H1 (cell line): ENCODE measurements around the gene GASK1B. TPM values are rescaled to one million over a fixed set of nuclear protein-coding genes. Genes with fewer than 3 reads are reported as not detected.

ENCODE experiments used
- CTCF ChIA-PET: fragments of 300-600 bp; sonication (Branson Sonifier 250); formaldehyde crosslinking; loops from one replicate; lab custom pipeline; 2021; ENCODE audit not compliant: partially characterized antibody; lab: Charles Lee
- POLR2A ChIA-PET: fragments of 300-600 bp; sonication (Branson Sonifier 250); formaldehyde crosslinking; loops from one replicate; lab custom pipeline; 2021; ENCODE audit warnings: inconsistent platforms; ENCODE audit not compliant: partially characterized antibody; lab: Charles Lee
- DNase-seq, 2 experiments: peaks; one replicate each; pipeline versions ENCODE4 v3.0.0 to v3.0.0-alpha.2; 2010 to 2022; ENCODE audit warnings: low spot score in 2 of 2, low read depth in 1 of 2, mixed read lengths in 1 of 2
- FAIRE-seq: peaks from 2 replicates; lab custom pipeline; 2011; peaks lifted over from hg19 to GRCh38; lab: Jason Lieb, UNC
- H2AFZ ChIP-seq: 2 replicates; pipeline ENCODE4 v1.8.1; 2012; ENCODE audit warnings: low read length, inconsistent platforms
- H2AK5ac ChIP-seq: 2 replicates; pipeline ENCODE4 v1.6.1; 2013; ENCODE audit warnings: low read depth, low read length
- H2BK120ac ChIP-seq: replicated peaks from 2 replicates; pipeline ENCODE3; 2013; ENCODE audit warnings: low read depth, low read length, inconsistent platforms
- H2BK12ac ChIP-seq: 2 replicates; pipeline ENCODE4 v1.6.1; 2013; ENCODE audit warnings: low read depth, low read length
- H2BK15ac ChIP-seq: 2 replicates; pipeline ENCODE4 v1.6.1; 2013; ENCODE audit warnings: low read length
- H2BK20ac ChIP-seq: 2 replicates; pipeline ENCODE4 v1.6.1; 2013; ENCODE audit warnings: low read length
- H2BK5ac ChIP-seq: 2 replicates; pipeline ENCODE4 v1.6.1; 2013; ENCODE audit warnings: low read depth, low read length
- H3K14ac ChIP-seq: 2 replicates; pipeline ENCODE4 v1.6.1; 2013; ENCODE audit warnings: inconsistent platforms; ENCODE audit not compliant: insufficient read length
- H3K18ac ChIP-seq: 2 replicates; pipeline ENCODE4 v1.6.1; 2013; ENCODE audit warnings: low read length; ENCODE audit errors: extremely low read depth
- H3K23ac ChIP-seq: 2 replicates; pipeline ENCODE4 v1.6.1; 2013; ENCODE audit warnings: inconsistent platforms; ENCODE audit not compliant: insufficient read length
- H3K23me2 ChIP-seq: 2 replicates; pipeline ENCODE4 v1.6.1; 2013; ENCODE audit warnings: low read depth, low read length
- H3K27ac ChIP-seq: 2 replicates; pipeline ENCODE4 v1.6.1; 2011; ENCODE audit warnings: low read depth, low read length, inconsistent platforms
- H3K27me3 ChIP-seq, 4 experiments: replicated peaks in 1 of 4; 1 replicate in 1 of 4; 2 replicates in 3 of 4; pipeline versions ENCODE4 v1.6.1 to v1.8.1; 2011 to 2013; ENCODE audit warnings: low read length in 3 of 4, mild to moderate bottlenecking in 3 of 4, inconsistent platforms in 2 of 4, mixed read lengths in 2 of 4, moderate library complexity in 1 of 4; ENCODE audit not compliant: control insufficient read depth in 3 of 4, insufficient read depth in 3 of 4; ENCODE audit errors: extremely low read depth in 1 of 4
- H3K36me3 ChIP-seq, 4 experiments: 2 replicates each; pipeline versions ENCODE4 v1.6.1 to v1.8.1; 2011 to 2013; ENCODE audit warnings: mild to moderate bottlenecking in 4 of 4, low read length in 3 of 4, moderate library complexity in 2 of 4, control low read depth in 1 of 4, inconsistent platforms in 1 of 4; ENCODE audit not compliant: insufficient read depth in 4 of 4, control insufficient read depth in 2 of 4
- H3K4ac ChIP-seq: replicated peaks from 2 replicates; pipeline ENCODE3; 2013; ENCODE audit warnings: low read length, low read depth, mixed read lengths, inconsistent platforms; ENCODE audit not compliant: insufficient read length
- H3K4me1 ChIP-seq, 4 experiments: replicated peaks in 1 of 4; 1 replicate in 1 of 4; 2 replicates in 3 of 4; pipeline versions ENCODE4 v1.6.1 to v1.8.1; 2011 to 2013; ENCODE audit warnings: low read length in 3 of 4, inconsistent platforms in 2 of 4, mixed read lengths in 1 of 4; ENCODE audit not compliant: insufficient read depth in 4 of 4, control insufficient read depth in 3 of 4
- H3K4me2 ChIP-seq, 2 experiments: 2 replicates each; pipeline versions ENCODE4 v1.6.1 to v1.8.1; 2011 to 2013; ENCODE audit warnings: low read depth in 2 of 2, low read length in 2 of 2, control low read depth in 1 of 2, inconsistent platforms in 1 of 2, mild to moderate bottlenecking in 1 of 2; ENCODE audit not compliant: insufficient read depth in 1 of 2
- H3K4me3 ChIP-seq, 4 experiments: fragments of 200-600, 300-600 bp in 1 of 4; sonication (generic), shearing (Covaris generic), sonication (Bioruptor Twin) in 1 of 4; 2 replicates each; pipeline versions ENCODE4 v1.5.1 to v1.8.1; 2011 to 2016; ENCODE audit warnings: low read length in 4 of 4, low read depth in 3 of 4, control low read depth in 2 of 4, inconsistent platforms in 2 of 4, mild to moderate bottlenecking in 2 of 4, mixed read lengths in 1 of 4, moderate library complexity in 1 of 4; ENCODE audit not compliant: insufficient read depth in 2 of 4; ENCODE audit errors: extremely low read depth in 1 of 4
- H3K56ac ChIP-seq: replicated peaks from 2 replicates; pipeline ENCODE3; 2013; ENCODE audit warnings: low read depth, mild to moderate bottlenecking, mixed read lengths, low read length, inconsistent platforms; ENCODE audit not compliant: insufficient read length
- H3K79me1 ChIP-seq: 2 replicates; pipeline ENCODE4 v1.6.1; 2013; ENCODE audit warnings: low read depth, low read length, control low read depth
- H3K79me2 ChIP-seq, 2 experiments: 2 replicates each; pipeline versions ENCODE4 v1.6.1 to v1.8.1; 2012 to 2013; ENCODE audit warnings: low read length in 2 of 2, mild to moderate bottlenecking in 2 of 2, inconsistent platforms in 1 of 2; ENCODE audit not compliant: insufficient read depth in 2 of 2, control insufficient read depth in 1 of 2
- H3K9ac ChIP-seq, 4 experiments: replicated peaks in 1 of 4; 1 replicate in 1 of 4; 2 replicates in 3 of 4; pipeline versions ENCODE4 v1.6.1 to v1.8.1; 2011 to 2013; ENCODE audit warnings: low read depth in 3 of 4, low read length in 3 of 4, control low read depth in 2 of 4, mild to moderate bottlenecking in 2 of 4, moderate library complexity in 2 of 4, inconsistent platforms in 1 of 4; ENCODE audit errors: extremely low read depth in 1 of 4
- H3K9me3 ChIP-seq, 2 experiments: 2 replicates each; pipeline versions ENCODE4 v1.6.1 to v1.8.1; 2012 to 2013; ENCODE audit warnings: mild to moderate bottlenecking in 2 of 2, moderate library complexity in 2 of 2, control low read depth in 1 of 2, inconsistent platforms in 1 of 2, low read depth in 1 of 2, low read length in 1 of 2, mixed read lengths in 1 of 2; ENCODE audit not compliant: insufficient read depth in 2 of 2
- H4K20me1 ChIP-seq, 2 experiments: replicated peaks in 1 of 2; 2 replicates each; pipeline versions ENCODE3 to v1.8.1; 2011 to 2013; ENCODE audit warnings: inconsistent platforms in 2 of 2, low read length in 2 of 2, mild to moderate bottlenecking in 1 of 2; ENCODE audit not compliant: insufficient read depth in 2 of 2, control insufficient read depth in 1 of 2
- H4K5ac ChIP-seq: 2 replicates; pipeline ENCODE4 v1.6.1; 2013; ENCODE audit warnings: low read length, low read depth, mixed read lengths, inconsistent platforms; ENCODE audit not compliant: insufficient read length
- H4K8ac ChIP-seq: 2 replicates; pipeline ENCODE4 v1.8.0; 2013; ENCODE audit warnings: mild to moderate bottlenecking, moderate library complexity, low read length, inconsistent platforms; ENCODE audit not compliant: insufficient read depth; ENCODE audit errors: extremely low read depth
- H4K91ac ChIP-seq: replicated peaks from 2 replicates; pipeline ENCODE3; 2013; ENCODE audit warnings: low read length, mixed read lengths, inconsistent platforms; ENCODE audit not compliant: insufficient read length
- EGR1 ChIP-seq: IDR thresholded peaks from 2 replicates; pipeline ENCODE4 v1.6.1; 2011; ENCODE audit warnings: low read depth, low read length, borderline replicate concordance
- HDAC6 ChIP-seq: IDR thresholded peaks from one replicate; pipeline ENCODE4 v1.7.1; 2012; ENCODE audit warnings: low read depth, mild to moderate bottlenecking, inconsistent platforms, low read length, moderate library complexity
- KDM5A ChIP-seq: fragments of 200-600 bp; IDR thresholded peaks from 2 replicates; pipeline ENCODE4 v1.7.1; 2012; ENCODE audit warnings: mild to moderate bottlenecking, low read length, inconsistent platforms, mixed read lengths
- RXRA ChIP-seq: IDR thresholded peaks from 2 replicates; pipeline ENCODE4 v1.6.1; 2011; ENCODE audit warnings: low read depth, mild to moderate bottlenecking, low read length, moderate library complexity; ENCODE audit not compliant: insufficient read depth
- SRF ChIP-seq: IDR thresholded peaks from 2 replicates; pipeline ENCODE4 v1.6.1; 2011; ENCODE audit warnings: mild to moderate bottlenecking, low read depth, low read length, moderate library complexity
- SUZ12 ChIP-seq: fragments of 200-600 bp; sonication (generic); IDR thresholded peaks from 2 replicates; pipeline ENCODE4 v1.6.1; 2012; ENCODE audit warnings: mild to moderate bottlenecking, inconsistent platforms, low read length, moderate library complexity, mixed read lengths
- TCF12 ChIP-seq: IDR thresholded peaks from 2 replicates; pipeline ENCODE4 v1.6.1; 2011; ENCODE audit warnings: low read depth, mild to moderate bottlenecking, low read length
- WGBS, 2 experiments: shearing (Covaris generic) in 1 of 2; methylation state at CpG; one replicate each; pipeline versions ENCODE4 v1.1.6 to v1.1.7; 2013 to 2015; ENCODE audit warnings: low lambda C conversion rate in 2 of 2, mixed read lengths in 2 of 2, inconsistent platforms in 1 of 2, low coverage in 1 of 2, missing lambda C conversion rate in 1 of 2; ENCODE audit not compliant: insufficient replicate concordance in 2 of 2, insufficient coverage in 1 of 2, insufficient read length in 1 of 2; ENCODE audit errors: extremely low coverage in 1 of 2, missing lambda C conversion rate in 1 of 2; 5-methylcytosine and 5-hydroxymethylcytosine counted together
- polyA plus RNA-seq, 7 experiments: library from polyadenylated mRNA; depleted of rRNA in 3 of 7; stranded (reverse) in 5 of 7; unstranded in 2 of 7; fragments of >200 nt in 5 of 7; fragments of 200-250 nt in 2 of 7; gene quantifications; 1 replicate in 5 of 7; 2 replicates in 1 of 7; 4 replicates in 1 of 7; pipeline versions ENCODE4 v1.2.1 to v1.2.3, GENCODE V29; 2011 to 2013; ENCODE audit warnings: missing spikeins in 2 of 7, mixed read lengths in 2 of 7
- total RNA-seq: library from RNA; stranded (reverse); fragmentation: NEBNext Ultra II Directional; extraction: Animal tissue kit (Norgen Biotek cat#: 25700); gene quantifications from 2 replicates; pipeline ENCODE4 v1.2.1, GENCODE V29; 2021

The GASK1B gene
- total and polyA plus RNA-seq, 2 of the 8 experiments (the other 6 are each of a cell fraction or from before 2014, with no cell fraction given), result not detected

DNA sequence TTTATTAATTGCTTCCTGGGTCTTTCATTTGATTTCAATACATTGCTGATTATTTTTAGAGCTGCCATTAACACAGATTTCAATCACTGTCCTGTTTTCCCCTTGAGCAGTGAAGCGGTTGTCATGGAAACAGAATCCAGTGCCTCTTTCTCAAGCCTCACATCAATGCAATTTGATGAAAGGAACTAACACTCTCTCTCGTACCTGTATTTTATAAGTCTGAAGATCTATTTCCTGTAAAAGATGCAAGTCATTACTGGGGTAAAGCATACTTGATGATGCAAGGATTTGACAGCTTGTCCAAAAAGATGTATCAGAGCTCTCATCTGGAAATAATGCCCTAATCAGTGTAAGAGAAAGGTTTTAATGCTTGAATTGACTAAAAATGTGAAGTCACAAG, 17.9 kb upstream of the GASK1B start:
- DNase-seq (no peak), FAIRE-seq (no peak)
- H2AK5ac ChIP-seq, result no peak overlapping the region
- CTCF ChIA-PET, result interaction anchor here (1.3 to 7.6 kb wide), 3 partner anchors 8 to 63 kb away, joined by 4 to 102 read pairs (median 26); no protein-coding TSS in a partner anchor
- no peak overlapping the region for H2BK15ac ChIP-seq
- no peak overlapping the region for H3K4me3 ChIP-seq
- H2BK20ac ChIP-seq, result no peak overlapping the region
- no peaks in the 10 kb centered on the region for H3K79me1 ChIP-seq
- H2BK120ac ChIP-seq, result no peak overlapping the region
- H3K36me3 ChIP-seq, result no peaks in the 10 kb centered on the region
- no peak overlapping the region for H2BK5ac ChIP-seq
- no peak overlapping the region for H4K5ac ChIP-seq
- no peak overlapping the region for H3K4me2 ChIP-seq
- no peaks in the 10 kb centered on the region for H3K4me1 ChIP-seq
- H3K56ac ChIP-seq, result no peak overlapping the region
- 85% methylated on average over 2 of the region's 2 CpGs; no CpG with 5 or more reads in 1 of the 2 experiments for WGBS, 2 experiments
- H3K14ac ChIP-seq, result no peak overlapping the region
- H3K18ac ChIP-seq, result no peak overlapping the region
- no peak overlapping the region for H2AFZ ChIP-seq
- H3K27me3 ChIP-seq, result no peaks in the 10 kb centered on the region
- POLR2A ChIA-PET, result no interaction called here
- no peak overlapping the region for H3K9ac ChIP-seq
- no peaks in the 10 kb centered on the region for H3K9me3 ChIP-seq
- H3K79me2 ChIP-seq, result no peaks in the 10 kb centered on the region
- no peaks in the 10 kb centered on the region for H4K20me1 ChIP-seq
- no peak overlapping the region for H4K91ac ChIP-seq
- no peak overlapping the region for H3K4ac ChIP-seq
- no peaks in the 10 kb centered on the region for H3K23me2 ChIP-seq
- no peak overlapping the region for H2BK12ac ChIP-seq
- H4K8ac ChIP-seq, result no peak overlapping the region
- no peak overlapping the region for H3K23ac ChIP-seq
- H3K27ac ChIP-seq, result no peak overlapping the region
- TF ChIP-seq SRF (no peak), KDM5A (no peak), TCF12 (no peak), EGR1 (no peak), SUZ12 (no peak), HDAC6 (no peak), RXRA (no peak)
